ENCODE measurements around the gene PTPRK.

PTPRK gene

DNA sequence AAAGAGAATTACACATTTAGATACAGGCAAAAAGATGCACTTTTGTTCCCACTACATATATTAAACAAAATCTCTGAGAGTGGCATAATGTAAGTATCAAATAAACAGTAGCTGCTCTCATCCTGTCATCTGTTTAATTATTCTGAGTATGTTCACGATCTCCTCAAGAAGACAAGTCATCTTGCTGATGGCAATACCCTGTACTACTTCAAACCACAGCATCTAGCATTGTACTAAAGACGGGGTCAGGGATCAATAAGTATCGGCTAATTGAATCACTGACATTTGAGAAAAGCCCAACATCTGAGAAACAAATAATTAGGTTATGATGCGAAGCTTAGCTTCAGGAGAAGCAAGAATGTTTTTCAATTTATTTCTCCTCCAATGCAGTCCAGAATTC, 175.1 kb downstream of the PTPRK start:
- H3K27ac ChIP-seq = no peak overlapping the region
- no peak for TF ChIP-seq ZFX (IDR thresholded peaks at IDR 0.05)
- TF ChIP-seq, protein P1, sequence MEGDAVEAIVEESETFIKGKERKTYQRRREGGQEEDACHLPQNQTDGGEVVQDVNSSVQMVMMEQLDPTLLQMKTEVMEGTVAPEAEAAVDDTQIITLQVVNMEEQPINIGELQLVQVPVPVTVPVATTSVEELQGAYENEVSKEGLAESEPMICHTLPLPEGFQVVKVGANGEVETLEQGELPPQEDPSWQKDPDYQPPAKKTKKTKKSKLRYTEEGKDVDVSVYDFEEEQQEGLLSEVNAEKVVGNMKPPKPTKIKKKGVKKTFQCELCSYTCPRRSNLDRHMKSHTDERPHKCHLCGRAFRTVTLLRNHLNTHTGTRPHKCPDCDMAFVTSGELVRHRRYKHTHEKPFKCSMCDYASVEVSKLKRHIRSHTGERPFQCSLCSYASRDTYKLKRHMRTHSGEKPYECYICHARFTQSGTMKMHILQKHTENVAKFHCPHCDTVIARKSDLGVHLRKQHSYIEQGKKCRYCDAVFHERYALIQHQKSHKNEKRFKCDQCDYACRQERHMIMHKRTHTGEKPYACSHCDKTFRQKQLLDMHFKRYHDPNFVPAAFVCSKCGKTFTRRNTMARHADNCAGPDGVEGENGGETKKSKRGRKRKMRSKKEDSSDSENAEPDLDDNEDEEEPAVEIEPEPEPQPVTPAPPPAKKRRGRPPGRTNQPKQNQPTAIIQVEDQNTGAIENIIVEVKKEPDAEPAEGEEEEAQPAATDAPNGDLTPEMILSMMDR (conservative IDR thresholded peaks at IDR 0.05) = no peak

DNA sequence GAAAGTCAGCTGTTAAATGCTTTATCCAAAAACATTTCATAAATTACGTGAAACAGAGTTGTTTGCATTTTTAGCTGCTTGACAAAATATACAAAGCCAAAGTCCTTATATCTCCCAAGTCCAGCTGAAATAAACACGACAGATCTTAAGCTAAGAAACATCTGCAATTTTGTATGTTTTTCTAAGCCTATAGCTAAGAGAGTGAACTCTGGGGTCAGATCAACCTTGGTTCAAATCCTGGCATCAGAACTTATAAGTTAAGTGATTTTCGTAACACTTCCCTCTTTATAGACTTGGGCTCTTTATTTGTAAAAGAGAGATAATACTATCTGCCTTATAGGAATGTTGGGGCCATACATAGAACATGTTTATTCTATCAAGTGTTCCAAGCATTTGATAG, 176.7 kb downstream of the PTPRK start:
- no peak overlapping the region for H3K27ac ChIP-seq
- no peak for TF ChIP-seq ZFX (IDR thresholded peaks at IDR 0.05)
- TF ChIP-seq, protein P1 (conservative IDR thresholded peaks at IDR 0.05) = no peak

DNA sequence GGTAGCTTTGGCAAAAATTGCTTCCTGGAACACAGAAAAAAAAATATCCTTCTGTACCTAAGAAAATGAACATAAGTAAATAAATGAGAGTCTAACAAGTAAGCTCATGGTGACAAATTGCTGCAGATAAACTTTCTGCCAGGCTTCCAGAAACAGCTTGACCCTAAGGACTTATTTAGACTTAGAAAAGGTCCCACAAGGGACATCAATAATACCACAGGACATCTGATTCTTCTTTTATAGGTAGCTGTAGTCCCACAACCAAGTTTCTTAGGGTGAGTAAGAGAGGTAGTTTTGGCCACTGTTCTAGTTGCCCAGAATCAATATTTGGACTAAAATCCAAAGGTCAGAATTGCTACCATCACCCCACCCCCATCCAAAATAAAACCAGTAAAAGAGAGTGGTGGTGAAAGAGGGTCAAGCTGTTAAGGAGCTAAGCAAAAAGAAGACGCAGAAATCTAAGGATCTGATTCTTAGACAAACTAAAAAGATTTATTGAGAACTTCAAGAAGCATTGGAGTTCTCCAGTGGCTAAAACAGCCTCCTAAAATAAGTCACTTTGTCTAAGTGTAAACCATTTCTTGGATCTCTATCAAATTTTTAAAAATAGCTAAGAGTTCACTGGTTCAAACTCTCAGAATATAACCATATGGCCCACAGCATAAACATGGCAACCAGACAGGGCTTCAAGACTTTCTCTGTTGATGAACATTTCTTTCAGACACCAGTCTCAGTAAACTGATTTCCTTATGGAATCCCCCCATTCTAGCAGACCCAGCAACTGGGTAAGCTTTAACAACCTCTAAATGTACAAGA, 180.6 kb downstream of the PTPRK start:
- TF ChIP-seq ZFX (IDR thresholded peaks at IDR 0.05) = no peak
- TF ChIP-seq, protein P1 (conservative IDR thresholded peaks at IDR 0.05) = no peak
- H3K27ac ChIP-seq = no peak overlapping the region

DNA sequence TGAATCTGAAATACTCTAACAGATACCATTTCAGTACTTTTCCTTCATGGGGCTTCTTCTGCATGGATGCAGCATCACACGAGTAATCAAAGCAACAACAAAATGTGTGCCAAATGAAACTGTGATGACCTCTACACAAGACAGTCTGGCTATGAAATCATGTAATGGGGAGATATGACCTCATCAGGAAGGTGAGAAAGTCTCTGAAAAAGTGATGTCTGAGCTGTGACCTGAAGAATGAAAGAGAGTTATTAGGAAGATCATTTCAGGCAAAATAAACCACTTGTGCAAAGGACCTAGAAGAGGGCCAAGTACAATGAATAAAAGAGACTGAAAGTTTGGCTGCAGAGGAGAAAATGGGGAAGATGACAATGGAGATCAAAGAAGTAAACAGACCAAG, 182.8 kb downstream of the PTPRK start:
- H3K27ac ChIP-seq = no peak overlapping the region
- no peak for TF ChIP-seq ZFX (IDR thresholded peaks at IDR 0.05)
- TF ChIP-seq, protein P1 (conservative IDR thresholded peaks at IDR 0.05) = no peak

DNA sequence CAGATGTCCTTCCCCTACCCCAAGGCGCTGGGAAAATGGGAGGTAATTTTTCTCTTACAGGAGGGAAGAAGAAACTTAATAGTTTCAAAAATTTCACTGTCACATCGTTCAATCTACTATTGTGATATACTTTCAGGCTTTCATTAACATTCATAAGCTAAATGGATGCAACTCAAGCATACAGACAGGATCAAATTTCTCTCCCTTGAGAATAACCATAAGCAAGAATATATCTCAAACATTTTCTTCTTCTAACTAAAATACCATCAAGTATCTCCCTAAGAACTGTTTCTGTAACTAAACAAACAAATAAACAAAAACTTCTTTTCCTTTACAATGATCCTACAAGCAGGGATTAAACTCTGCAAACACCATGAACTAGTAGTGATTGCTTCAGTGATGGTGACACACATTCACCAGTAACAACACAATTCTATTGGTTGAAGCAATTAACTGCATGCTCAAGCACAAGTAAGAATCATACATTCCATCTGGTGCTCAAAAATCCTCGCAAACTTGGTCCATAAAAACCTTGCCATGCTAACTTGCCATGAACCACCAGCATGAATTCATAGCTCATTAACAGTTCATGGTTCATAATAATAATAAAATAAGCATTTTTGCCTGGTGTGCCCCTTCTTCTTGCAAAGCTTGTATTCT, 183.8 kb downstream of the PTPRK start:
- H3K27ac ChIP-seq = no peak overlapping the region
- TF ChIP-seq ZFX (IDR thresholded peaks at IDR 0.05) = no peak
- TF ChIP-seq, protein P1 (conservative IDR thresholded peaks at IDR 0.05) = no peak

DNA sequence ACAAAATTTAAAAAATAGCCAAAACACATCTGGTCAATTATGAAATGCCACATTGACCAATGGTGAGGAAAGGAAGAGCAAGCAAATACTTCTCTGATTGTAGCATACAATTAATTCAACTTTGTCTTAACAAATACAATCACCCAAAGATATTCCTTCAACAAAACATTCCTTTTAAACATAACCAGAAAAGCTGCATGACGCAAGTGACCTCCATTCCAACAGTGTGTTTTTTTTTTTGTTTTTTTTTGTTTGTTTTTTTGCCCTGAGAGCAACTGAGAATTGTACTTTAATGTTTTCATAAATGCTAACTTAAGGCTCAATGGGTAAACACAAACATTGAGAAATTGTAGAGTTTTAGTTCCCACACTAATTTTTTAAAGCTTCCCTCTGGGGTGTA, 184.4 kb downstream of the PTPRK start:
- no peak overlapping the region for H3K27ac ChIP-seq
- TF ChIP-seq, protein P1 (conservative IDR thresholded peaks at IDR 0.05) = no peak
- no peak for TF ChIP-seq ZFX (IDR thresholded peaks at IDR 0.05)

DNA sequence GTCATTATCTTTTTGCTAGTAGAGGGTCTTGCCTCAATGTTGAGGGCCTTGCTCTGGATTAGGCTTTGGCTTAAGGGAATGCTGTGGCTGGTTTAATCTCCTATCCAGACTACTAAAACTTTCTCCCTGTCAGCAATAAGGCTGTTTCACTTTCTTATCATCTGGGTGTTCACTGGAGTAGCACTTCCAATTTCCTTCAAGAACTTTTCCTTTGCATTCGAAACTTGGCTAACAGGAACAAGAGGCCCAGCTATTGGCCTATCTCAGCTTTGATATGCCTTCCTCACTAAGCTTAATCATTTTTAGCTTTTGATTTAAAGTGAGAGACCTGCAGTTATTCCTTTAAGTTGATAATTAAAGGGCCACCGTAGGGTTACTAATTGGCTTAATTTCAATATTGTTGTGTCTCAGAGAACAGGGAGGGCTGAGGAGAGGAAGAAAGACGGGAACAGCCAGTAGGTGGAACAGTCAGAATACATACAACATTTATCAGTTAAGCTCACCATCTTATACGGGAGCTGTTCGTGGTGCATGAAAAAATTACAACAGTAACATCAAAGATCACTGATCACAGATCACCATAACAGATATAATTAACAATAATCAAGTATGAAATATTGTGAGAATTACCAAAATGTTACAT, 186.7 kb downstream of the PTPRK start:
- no peak for TF ChIP-seq ZFX (IDR thresholded peaks at IDR 0.05)
- TF ChIP-seq, protein P1 (conservative IDR thresholded peaks at IDR 0.05) = no peak

More for the DNA sequence above, 186.7 kb downstream of the PTPRK start:
- H3K27ac ChIP-seq = no peak overlapping the region
